ENCODE data around the gene CD7. TPM values are rescaled to one million over a fixed set of nuclear protein-coding genes. Genes with fewer than 3 reads are reported as not detected.

The CD7 gene
- total RNA-seq, 1 experiment from 2014 or later, result 0.74 TPM

DNA sequence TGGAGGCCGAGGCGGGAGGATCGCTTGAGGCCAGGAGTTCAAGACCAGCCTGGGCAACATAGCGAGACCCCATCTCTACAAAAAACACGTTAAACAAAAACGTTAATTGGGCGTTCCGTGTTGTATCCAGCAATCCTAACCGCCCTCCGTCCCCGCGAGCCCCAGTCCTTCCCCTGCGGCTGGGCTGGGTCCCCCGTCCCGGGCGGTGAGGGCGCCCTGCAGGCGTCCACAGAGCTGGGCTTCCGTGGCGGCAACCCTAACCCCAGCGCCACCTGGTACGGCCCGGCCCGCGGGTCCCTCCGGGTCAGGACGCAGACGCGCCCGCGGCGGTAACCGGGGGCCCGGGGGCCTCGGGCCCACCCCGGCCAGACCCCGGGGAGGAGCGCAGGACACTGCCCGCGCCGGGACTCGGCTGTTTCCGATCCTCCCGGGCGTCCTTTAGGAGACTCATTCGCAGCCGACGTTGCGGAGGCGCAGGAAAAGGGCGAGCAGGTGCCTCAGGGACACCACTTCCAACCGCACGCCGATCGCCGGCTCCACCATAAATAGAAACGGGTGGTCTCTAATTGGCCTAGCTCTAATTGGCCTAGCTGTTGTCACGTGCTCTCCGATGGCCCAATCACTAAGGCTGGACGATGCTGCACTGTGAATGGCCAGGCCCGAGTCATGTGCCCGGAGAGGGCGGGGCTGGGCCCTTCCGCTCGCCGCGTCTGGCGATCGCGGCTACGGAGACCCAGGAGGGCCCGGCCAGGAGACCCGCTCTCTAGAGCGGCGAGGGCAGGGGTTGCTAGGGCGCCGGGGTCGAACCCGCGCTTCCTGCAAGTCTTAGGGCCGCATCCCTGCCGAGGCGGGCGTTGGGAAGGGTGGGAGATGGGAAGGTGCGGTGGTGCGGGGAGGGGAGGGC, 24.9 kb downstream of the CD7 start (continued):
- TF ChIP-seq, protein P1, sequence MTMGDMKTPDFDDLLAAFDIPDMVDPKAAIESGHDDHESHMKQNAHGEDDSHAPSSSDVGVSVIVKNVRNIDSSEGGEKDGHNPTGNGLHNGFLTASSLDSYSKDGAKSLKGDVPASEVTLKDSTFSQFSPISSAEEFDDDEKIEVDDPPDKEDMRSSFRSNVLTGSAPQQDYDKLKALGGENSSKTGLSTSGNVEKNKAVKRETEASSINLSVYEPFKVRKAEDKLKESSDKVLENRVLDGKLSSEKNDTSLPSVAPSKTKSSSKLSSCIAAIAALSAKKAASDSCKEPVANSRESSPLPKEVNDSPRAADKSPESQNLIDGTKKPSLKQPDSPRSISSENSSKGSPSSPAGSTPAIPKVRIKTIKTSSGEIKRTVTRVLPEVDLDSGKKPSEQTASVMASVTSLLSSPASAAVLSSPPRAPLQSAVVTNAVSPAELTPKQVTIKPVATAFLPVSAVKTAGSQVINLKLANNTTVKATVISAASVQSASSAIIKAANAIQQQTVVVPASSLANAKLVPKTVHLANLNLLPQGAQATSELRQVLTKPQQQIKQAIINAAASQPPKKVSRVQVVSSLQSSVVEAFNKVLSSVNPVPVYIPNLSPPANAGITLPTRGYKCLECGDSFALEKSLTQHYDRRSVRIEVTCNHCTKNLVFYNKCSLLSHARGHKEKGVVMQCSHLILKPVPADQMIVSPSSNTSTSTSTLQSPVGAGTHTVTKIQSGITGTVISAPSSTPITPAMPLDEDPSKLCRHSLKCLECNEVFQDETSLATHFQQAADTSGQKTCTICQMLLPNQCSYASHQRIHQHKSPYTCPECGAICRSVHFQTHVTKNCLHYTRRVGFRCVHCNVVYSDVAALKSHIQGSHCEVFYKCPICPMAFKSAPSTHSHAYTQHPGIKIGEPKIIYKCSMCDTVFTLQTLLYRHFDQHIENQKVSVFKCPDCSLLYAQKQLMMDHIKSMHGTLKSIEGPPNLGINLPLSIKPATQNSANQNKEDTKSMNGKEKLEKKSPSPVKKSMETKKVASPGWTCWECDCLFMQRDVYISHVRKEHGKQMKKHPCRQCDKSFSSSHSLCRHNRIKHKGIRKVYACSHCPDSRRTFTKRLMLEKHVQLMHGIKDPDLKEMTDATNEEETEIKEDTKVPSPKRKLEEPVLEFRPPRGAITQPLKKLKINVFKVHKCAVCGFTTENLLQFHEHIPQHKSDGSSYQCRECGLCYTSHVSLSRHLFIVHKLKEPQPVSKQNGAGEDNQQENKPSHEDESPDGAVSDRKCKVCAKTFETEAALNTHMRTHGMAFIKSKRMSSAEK (CRISPR knock-in tag; IDR thresholded peaks at IDR 0.05; ENCODE audit: borderline replicate concordance), result no peak
- TF ChIP-seq, protein P2, sequence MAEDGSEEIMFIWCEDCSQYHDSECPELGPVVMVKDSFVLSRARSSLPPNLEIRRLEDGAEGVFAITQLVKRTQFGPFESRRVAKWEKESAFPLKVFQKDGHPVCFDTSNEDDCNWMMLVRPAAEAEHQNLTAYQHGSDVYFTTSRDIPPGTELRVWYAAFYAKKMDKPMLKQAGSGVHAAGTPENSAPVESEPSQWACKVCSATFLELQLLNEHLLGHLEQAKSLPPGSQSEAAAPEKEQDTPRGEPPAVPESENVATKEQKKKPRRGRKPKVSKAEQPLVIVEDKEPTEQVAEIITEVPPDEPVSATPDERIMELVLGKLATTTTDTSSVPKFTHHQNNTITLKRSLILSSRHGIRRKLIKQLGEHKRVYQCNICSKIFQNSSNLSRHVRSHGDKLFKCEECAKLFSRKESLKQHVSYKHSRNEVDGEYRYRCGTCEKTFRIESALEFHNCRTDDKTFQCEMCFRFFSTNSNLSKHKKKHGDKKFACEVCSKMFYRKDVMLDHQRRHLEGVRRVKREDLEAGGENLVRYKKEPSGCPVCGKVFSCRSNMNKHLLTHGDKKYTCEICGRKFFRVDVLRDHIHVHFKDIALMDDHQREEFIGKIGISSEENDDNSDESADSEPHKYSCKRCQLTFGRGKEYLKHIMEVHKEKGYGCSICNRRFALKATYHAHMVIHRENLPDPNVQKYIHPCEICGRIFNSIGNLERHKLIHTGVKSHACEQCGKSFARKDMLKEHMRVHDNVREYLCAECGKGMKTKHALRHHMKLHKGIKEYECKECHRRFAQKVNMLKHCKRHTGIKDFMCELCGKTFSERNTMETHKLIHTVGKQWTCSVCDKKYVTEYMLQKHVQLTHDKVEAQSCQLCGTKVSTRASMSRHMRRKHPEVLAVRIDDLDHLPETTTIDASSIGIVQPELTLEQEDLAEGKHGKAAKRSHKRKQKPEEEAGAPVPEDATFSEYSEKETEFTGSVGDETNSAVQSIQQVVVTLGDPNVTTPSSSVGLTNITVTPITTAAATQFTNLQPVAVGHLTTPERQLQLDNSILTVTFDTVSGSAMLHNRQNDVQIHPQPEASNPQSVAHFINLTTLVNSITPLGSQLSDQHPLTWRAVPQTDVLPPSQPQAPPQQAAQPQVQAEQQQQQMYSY (CRISPR knock-in tag; IDR thresholded peaks at IDR 0.05), result no peak
- TF ChIP-seq, protein P3, sequence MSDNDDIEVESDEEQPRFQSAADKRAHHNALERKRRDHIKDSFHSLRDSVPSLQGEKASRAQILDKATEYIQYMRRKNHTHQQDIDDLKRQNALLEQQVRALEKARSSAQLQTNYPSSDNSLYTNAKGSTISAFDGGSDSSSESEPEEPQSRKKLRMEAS (CRISPR knock-in tag; IDR thresholded peaks at IDR 0.05), result peak; percentile 80
- TF ChIP-seq SOX15 (CRISPR knock-in tag; IDR thresholded peaks at IDR 0.05) (no peak), PRRX2 (CRISPR knock-in tag; IDR thresholded peaks at IDR 0.05) (no peak), JAZF1 (CRISPR knock-in tag; IDR thresholded peaks at IDR 0.05) (no peak), ZNF416 (CRISPR knock-in tag; IDR thresholded peaks at IDR 0.05) (no peak), GTF2I (CRISPR knock-in tag; conservative IDR thresholded peaks at IDR 0.05) (peak; percentile 88), ZNF232 (CRISPR knock-in tag; IDR thresholded peaks at IDR 0.05) (peak; percentile 73), ZNF121 (CRISPR knock-in tag; IDR thresholded peaks at IDR 0.05) (peak; percentile 98), NFATC4 (CRISPR knock-in tag; IDR thresholded peaks at IDR 0.05) (no peak), RELA (CRISPR knock-in tag; IDR thresholded peaks at IDR 0.05; ENCODE audit: borderline replicate concordance) (0 out of 2 replicates have a peak, but pooled peaks have one; percentile 45), NFE2L1 (CRISPR knock-in tag; IDR thresholded peaks at IDR 0.05) (no peak), CBFB (CRISPR knock-in tag; IDR thresholded peaks at IDR 0.05; ENCODE audit: low read depth) (no peak)
- TF ChIP-seq, protein P4, sequence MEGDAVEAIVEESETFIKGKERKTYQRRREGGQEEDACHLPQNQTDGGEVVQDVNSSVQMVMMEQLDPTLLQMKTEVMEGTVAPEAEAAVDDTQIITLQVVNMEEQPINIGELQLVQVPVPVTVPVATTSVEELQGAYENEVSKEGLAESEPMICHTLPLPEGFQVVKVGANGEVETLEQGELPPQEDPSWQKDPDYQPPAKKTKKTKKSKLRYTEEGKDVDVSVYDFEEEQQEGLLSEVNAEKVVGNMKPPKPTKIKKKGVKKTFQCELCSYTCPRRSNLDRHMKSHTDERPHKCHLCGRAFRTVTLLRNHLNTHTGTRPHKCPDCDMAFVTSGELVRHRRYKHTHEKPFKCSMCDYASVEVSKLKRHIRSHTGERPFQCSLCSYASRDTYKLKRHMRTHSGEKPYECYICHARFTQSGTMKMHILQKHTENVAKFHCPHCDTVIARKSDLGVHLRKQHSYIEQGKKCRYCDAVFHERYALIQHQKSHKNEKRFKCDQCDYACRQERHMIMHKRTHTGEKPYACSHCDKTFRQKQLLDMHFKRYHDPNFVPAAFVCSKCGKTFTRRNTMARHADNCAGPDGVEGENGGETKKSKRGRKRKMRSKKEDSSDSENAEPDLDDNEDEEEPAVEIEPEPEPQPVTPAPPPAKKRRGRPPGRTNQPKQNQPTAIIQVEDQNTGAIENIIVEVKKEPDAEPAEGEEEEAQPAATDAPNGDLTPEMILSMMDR (IDR thresholded peaks at IDR 0.05), result no peak
- TF ChIP-seq, protein P5, sequence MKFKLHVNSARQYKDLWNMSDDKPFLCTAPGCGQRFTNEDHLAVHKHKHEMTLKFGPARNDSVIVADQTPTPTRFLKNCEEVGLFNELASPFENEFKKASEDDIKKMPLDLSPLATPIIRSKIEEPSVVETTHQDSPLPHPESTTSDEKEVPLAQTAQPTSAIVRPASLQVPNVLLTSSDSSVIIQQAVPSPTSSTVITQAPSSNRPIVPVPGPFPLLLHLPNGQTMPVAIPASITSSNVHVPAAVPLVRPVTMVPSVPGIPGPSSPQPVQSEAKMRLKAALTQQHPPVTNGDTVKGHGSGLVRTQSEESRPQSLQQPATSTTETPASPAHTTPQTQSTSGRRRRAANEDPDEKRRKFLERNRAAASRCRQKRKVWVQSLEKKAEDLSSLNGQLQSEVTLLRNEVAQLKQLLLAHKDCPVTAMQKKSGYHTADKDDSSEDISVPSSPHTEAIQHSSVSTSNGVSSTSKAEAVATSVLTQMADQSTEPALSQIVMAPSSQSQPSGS (CRISPR knock-in tag; IDR thresholded peaks at IDR 0.05; ENCODE audit: borderline replicate concordance, low read depth), result no peak
- TF ChIP-seq, protein P6, sequence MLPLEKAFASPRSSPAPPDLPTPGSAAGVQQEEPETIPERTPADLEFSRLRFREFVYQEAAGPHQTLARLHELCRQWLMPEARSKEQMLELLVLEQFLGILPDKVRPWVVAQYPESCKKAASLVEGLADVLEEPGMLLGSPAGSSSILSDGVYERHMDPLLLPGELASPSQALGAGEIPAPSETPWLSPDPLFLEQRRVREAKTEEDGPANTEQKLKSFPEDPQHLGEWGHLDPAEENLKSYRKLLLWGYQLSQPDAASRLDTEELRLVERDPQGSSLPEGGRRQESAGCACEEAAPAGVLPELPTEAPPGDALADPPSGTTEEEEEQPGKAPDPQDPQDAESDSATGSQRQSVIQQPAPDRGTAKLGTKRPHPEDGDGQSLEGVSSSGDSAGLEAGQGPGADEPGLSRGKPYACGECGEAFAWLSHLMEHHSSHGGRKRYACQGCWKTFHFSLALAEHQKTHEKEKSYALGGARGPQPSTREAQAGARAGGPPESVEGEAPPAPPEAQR (CRISPR knock-in tag; IDR thresholded peaks at IDR 0.05), result no peak
- TF ChIP-seq, protein P7, sequence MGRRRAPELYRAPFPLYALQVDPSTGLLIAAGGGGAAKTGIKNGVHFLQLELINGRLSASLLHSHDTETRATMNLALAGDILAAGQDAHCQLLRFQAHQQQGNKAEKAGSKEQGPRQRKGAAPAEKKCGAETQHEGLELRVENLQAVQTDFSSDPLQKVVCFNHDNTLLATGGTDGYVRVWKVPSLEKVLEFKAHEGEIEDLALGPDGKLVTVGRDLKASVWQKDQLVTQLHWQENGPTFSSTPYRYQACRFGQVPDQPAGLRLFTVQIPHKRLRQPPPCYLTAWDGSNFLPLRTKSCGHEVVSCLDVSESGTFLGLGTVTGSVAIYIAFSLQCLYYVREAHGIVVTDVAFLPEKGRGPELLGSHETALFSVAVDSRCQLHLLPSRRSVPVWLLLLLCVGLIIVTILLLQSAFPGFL (CRISPR knock-in tag; IDR thresholded peaks at IDR 0.05; ENCODE audit: borderline replicate concordance), result no peak; the same call in 1 of the 2 replicates
- TF ChIP-seq, protein P8, sequence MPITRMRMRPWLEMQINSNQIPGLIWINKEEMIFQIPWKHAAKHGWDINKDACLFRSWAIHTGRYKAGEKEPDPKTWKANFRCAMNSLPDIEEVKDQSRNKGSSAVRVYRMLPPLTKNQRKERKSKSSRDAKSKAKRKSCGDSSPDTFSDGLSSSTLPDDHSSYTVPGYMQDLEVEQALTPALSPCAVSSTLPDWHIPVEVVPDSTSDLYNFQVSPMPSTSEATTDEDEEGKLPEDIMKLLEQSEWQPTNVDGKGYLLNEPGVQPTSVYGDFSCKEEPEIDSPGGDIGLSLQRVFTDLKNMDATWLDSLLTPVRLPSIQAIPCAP (CRISPR knock-in tag; IDR thresholded peaks at IDR 0.05), result no peak
- TF ChIP-seq, protein P9, sequence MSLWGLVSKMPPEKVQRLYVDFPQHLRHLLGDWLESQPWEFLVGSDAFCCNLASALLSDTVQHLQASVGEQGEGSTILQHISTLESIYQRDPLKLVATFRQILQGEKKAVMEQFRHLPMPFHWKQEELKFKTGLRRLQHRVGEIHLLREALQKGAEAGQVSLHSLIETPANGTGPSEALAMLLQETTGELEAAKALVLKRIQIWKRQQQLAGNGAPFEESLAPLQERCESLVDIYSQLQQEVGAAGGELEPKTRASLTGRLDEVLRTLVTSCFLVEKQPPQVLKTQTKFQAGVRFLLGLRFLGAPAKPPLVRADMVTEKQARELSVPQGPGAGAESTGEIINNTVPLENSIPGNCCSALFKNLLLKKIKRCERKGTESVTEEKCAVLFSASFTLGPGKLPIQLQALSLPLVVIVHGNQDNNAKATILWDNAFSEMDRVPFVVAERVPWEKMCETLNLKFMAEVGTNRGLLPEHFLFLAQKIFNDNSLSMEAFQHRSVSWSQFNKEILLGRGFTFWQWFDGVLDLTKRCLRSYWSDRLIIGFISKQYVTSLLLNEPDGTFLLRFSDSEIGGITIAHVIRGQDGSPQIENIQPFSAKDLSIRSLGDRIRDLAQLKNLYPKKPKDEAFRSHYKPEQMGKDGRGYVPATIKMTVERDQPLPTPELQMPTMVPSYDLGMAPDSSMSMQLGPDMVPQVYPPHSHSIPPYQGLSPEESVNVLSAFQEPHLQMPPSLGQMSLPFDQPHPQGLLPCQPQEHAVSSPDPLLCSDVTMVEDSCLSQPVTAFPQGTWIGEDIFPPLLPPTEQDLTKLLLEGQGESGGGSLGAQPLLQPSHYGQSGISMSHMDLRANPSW (CRISPR knock-in tag; conservative IDR thresholded peaks at IDR 0.05; ENCODE audit: low read depth), result no peak

All from WTC11 (cell line).